GM12878 (cell line): ENCODE results near the gene C6orf89.

Source experiments
- BACH1 ChIP-seq: fragments of 450-650 bp; IDR thresholded peaks from 2 replicates; pipeline ENCODE4 v1.6.1; 2017; ENCODE audit warnings: mild to moderate bottlenecking, borderline replicate concordance
- BHLHE40 ChIP-seq, 2 experiments: fragments of 450-650 bp in 1 of 2; IDR thresholded peaks; 2 replicates each; pipeline ENCODE4 v1.6.1; 2011 to 2017; ENCODE audit warnings: low read depth in 2 of 2, borderline replicate concordance in 1 of 2, improper control_type of control experiment in 1 of 2, low read length in 1 of 2, mild to moderate bottlenecking in 1 of 2
- CBFB ChIP-seq: IDR thresholded peaks from 2 replicates; pipeline ENCODE4 v1.6.1; 2016; ENCODE audit warnings: antibody characterized with exemption, low read depth
- NBN ChIP-seq: fragments of 450-650 bp; IDR thresholded peaks from 2 replicates; pipeline ENCODE4 v1.6.1; 2016
- RAD21 ChIP-seq: IDR thresholded peaks from 2 replicates; pipeline ENCODE4 v1.6.1; 2011; ENCODE audit warnings: mild to moderate bottlenecking, low read depth, low read length, moderate library complexity; ENCODE audit not compliant: insufficient read depth

- no peak for TF ChIP-seq NBN
- TF ChIP-seq RAD21: no peak
- no peak for TF ChIP-seq BHLHE40 (IDR thresholded peaks at IDR 0.05; ENCODE audit: borderline replicate concordance in 1 of 2, low read depth in 2 of 2, low read length in 1 of 2)
- TF ChIP-seq CBFB: no peak
- no peak for TF ChIP-seq BACH1
These were observed 28.6 kb downstream of the C6orf89 start for GRCh38 chr6:36914227-36914794.
